Transverse colon (tissue), 4 donors: Measurements from ENCODE around the gene NLRC5.

Experiments used
- EP300 ChIP-seq: sonication (generic); formaldehyde crosslinking; IDR thresholded peaks from one replicate; pipeline ENCODE4 v1.6.1; 2017; ENCODE audit warnings: antibody characterized with exemption, low read depth
- POLR2A ChIP-seq: fragments of 450-650 bp; IDR thresholded peaks from one replicate; pipeline ENCODE4 v1.6.1; 2016; ENCODE audit warnings: antibody characterized with exemption, mild to moderate bottlenecking, moderate library complexity
- POLR2AphosphoS5 ChIP-seq, 3 donors: sonication (generic); formaldehyde crosslinking; IDR thresholded peaks; one replicate each; pipeline ENCODE4 v1.6.1; 2016; ENCODE audit warnings: antibody characterized with exemption in 3 of 3
- TF ChIP-seq, protein P1 (sequence below), 5 experiments: fragments of 200-600 bp in 3 of 5; fragments of 450-650 bp in 2 of 5; sonication (generic) in 3 of 5; IDR thresholded peaks; 1 replicate in 2 of 5; 2 replicates in 3 of 5; pipeline ENCODE4 v1.5.1; 2016 to 2017; ENCODE audit warnings: antibody characterized with exemption in 5 of 5, inconsistent platforms in 3 of 5, mild to moderate bottlenecking in 2 of 5, moderate library complexity in 1 of 5

DNA sequence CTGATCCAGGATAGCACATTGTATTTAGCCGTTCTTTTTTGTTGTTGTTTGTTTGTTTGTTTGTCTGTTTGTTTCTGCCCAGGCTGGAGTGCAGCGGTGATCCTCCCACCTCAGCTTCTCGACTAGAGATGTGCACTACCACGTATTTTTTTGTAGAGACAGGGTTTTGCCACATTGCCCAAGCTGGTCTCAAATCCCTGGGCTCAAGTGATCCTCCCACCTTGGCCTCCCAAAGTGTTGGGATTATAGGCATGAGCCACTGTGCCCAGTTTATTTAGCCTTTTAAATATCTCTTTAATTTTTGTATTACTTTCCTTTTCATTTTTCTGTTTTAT is 9.2 kb upstream of the NLRC5 start:
- TF ChIP-seq, protein P1, sequence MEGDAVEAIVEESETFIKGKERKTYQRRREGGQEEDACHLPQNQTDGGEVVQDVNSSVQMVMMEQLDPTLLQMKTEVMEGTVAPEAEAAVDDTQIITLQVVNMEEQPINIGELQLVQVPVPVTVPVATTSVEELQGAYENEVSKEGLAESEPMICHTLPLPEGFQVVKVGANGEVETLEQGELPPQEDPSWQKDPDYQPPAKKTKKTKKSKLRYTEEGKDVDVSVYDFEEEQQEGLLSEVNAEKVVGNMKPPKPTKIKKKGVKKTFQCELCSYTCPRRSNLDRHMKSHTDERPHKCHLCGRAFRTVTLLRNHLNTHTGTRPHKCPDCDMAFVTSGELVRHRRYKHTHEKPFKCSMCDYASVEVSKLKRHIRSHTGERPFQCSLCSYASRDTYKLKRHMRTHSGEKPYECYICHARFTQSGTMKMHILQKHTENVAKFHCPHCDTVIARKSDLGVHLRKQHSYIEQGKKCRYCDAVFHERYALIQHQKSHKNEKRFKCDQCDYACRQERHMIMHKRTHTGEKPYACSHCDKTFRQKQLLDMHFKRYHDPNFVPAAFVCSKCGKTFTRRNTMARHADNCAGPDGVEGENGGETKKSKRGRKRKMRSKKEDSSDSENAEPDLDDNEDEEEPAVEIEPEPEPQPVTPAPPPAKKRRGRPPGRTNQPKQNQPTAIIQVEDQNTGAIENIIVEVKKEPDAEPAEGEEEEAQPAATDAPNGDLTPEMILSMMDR (IDR thresholded peaks at IDR 0.05): no peak
- TF ChIP-seq POLR2A (no peak), POLR2AphosphoS5 (IDR thresholded peaks at IDR 0.05) (no peak), EP300 (no peak)
